RKO (cell line): ENCODE measurements around the gene CFAP20DC.
"Not testable (repeated sequence)": the region's sequence is repeated elsewhere in the genome, so short reads cannot be mapped to it uniquely, and the experiment has no call there.

ENCODE experiments used
- DNase-seq: peaks from one replicate; pipeline ENCODE4 v3.0.0-alpha.2; 2016; ENCODE audit warnings: low spot score

The CFAP20DC gene

DNA sequence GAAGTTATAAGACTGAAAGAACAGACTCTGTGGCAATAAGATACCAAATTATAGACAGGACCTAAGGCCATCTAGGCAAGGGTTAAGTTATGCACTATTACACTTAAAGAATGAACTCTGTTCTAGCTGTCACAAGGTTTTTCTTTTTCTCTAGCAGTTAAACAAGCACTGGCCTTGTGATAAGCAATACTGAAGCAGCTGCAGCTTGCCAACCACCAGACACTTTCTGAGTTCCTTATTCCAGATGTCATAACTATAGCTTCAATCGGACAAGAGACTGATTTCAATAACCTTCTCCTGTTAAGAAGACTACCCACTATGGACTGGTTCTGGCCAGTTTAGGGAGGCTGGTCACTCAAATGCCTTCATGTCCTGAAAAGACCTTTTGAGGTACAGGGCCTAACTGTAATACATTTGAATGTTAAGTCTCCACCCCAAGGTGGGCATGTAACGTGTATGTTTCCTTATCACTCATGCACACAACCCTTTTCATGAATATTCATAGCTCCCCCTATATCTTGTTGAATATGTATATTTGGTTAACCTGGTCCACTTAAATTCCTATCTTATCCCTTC, 85.8 kb downstream of the CFAP20DC start:
- no peak for DNase-seq

DNA sequence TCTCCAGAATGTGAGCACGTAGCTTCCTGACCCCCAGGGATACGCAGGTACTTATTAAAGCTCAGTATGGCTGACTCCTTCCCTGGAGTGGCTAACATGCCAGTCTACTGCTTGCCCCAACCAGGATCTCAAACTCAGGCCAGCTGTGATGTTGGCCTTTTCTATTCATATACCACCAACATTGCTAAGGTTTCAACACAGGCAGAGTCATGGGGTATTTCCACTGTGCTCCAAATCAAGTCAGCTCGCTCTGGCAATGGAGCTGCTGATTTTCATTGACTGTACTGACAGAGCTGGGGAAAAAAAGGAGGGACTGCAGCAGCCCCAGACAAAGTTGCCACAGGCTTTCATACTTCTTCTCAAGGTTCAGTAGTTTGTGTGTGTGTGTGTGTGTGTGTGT, 87.0 kb downstream of the CFAP20DC start:
- DNase-seq, result no peak

DNA sequence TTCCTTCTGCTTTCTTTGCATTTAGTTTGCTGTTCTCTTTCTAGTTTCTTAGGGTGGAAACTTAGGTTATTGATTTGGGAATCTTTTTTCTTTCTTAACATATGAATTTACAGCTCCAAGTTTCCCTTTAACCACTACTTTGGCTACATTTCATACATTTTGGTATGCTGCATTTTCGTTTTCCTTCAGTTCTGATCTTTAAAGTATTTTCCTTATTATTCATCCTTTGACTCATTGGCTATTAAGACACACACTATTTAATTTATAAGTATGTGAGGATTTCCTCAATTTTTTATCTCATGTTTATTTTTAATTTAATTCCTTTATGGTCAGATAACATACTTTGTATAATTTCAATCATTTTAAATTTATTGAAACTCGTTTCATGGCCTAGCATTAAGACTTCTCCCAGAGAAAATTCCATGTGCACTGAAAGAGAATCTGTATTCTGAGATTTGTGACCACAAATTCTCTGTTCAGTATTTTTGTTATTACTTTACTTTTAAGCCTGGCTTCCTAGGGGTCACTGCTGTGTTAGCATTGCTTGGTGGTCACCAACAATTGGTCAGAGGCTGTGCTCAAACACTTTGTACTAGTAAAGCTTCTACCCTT, 87.7 kb downstream of the CFAP20DC start:
- DNase-seq, result no peak

DNA sequence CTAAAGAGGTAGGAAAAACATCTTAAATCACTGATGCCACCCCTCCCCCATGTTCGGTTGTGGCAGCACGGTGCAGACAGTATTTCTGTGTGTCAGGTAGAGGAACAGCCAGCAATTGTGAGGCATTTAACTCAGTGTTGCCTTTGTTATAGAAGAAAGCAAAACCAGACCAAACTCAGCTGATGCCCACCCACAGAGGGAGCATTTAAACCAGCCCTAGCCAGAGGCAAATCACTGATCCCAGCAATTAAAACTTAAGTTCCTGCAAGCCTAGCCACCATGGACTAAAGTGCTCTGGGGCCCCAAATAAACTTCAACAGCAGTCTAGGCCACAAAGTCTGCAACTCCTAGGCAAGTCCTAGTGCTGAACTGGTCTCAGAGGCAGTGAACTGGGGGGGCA, 94.5 kb downstream of the CFAP20DC start:
- no peak for DNase-seq

DNA sequence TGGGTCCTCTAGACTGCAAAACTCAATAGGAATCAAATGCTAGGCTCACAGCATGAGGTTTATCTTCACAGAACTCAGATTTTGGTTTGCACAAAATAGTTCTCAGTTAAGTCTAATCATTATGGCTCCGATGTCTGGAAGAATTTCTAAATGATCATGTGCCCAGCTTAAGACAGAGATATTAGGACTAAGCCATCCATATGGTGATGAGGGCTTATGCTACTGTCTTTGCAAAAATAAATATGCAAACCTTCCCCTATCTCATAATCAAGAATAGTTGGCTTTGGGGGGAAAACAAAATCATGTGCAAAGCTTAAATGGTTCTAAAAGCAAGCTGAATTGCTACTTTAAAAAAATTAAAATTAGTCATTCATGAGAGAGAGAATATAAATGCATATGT, 96.5 kb downstream of the CFAP20DC start:
- no peak for DNase-seq

DNA sequence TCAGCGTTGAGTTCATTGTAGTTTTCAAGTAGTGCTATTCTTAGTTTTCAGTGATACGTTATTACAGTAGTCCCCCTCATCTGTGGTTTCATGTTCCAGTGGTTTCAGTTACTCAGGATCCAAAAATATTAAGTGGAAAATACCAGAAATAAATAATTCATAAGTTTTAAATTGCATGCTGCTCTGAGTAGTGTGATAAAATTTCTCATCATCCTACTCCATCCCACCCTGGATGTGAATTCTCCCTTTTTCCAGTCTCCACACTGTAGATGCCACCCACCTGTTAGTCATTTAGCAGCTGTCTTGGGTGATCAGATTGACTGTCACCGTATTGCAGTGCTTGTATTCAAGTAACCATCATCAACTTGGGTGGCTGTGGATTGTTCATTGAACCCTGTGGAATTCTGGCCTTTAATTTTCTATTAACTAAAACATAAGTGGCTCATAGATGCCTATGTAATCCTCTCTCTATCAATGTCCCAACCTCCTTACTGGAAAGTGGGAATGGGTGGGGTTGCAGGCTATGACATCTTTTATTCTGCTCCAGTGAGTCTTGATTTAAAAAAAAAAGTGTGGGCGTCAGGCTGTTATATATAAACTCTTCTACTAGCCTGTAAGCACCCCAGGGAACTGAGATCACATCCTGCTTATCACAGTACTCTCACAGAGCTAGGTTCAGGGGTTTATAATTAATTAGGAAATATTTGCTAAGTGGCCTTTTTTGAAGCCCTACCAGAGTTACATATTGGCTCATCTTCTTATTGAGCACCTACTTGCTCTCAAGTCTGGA, 97.5 kb downstream of the CFAP20DC start:
- DNase-seq, result no peak

DNA sequence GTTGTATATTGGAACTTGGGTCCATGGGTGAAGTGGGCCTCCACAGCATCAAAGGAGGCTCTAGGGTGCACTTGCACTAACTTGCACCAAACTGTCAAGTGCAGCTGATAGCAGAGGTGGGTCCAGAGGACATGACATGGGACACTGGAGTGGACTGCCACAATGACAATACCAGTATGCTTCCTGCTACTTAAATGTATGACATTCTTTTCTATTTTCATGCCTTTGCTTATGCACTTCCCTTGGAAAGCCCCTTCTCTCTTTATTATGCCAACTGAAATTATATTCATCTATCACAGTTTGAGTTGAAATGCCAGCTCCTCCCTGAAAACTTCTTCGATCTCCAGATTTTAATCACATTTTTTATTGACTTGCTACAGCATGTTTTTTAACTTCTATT, 101.8 kb downstream of the CFAP20DC start:
- DNase-seq, result no peak

DNA sequence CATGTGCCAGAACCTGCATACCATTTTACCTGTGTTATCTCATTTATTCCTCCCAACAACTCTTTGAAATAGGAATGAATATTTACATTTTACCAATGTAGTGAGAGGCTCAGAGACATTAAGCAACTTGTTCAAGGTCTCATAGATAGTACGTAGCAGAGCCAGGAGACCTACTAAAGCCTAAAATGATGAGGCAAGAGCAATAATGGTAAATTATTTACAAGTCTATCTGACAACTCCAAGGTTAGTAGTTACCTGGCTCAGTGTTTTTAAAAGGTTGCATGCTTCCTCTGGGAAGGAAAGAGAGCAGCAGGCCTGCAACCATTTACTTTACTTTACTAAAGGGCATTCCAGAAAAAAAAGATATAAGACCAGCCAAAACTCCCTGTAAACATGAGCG, 103.0 kb downstream of the CFAP20DC start:
- DNase-seq, result no peak

DNA sequence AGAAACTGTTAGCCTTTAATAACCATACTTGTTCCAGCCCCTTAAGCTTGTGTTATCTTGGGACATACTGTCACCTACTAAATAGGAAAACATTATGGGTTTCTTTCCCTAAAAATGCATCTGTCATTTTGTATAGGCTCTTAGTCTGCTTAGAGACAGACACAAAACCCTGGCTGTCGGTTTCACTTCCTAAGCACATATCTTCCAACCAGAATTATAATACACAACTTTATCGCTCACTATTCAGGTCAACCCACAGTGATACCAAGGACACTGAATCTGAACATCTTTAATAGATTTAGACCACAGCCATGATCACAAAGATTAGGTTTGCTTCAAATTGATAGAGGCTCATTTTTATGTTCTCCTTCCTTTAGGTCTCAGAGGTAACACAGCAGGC, 111.8 kb downstream of the CFAP20DC start:
- DNase-seq, result no peak

DNA sequence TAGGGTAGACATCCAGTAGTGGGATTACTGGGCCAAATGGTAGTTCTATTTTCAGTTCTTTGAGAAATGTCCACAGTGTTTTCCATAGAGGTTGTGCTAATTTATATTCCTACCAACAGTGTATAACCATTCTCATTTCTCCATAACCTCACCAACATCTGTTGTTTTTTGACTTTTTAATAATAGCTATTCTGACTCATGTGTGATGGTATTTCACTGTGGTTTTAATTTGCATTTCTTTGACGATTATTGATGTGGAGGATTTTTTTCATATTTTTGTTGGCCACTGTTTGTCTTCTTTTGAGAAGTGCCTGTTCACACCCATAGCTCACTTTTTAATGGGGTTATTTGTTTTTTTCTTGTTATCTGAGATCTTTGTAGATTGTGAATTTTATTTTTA, 125.2 kb downstream of the CFAP20DC start:
- no peak for DNase-seq

DNA sequence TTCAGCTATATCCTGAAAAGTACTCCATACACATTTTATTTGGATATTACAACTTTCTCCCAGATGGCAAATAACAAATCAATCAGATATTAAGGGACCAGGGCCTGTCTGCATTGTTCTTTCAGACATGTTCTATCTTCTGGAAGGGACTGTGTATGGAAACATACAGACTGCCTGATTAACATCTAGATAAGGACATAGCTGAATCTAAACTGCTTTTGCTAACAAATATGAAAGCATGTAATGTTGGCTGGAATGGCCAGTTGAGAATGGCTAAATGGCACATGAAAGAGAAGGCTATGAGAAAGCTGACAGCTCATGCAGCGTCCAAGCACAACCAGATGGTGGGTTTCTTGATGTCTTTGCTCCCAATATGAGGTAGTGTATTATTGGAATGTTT, 149.4 kb downstream of the CFAP20DC start:
- no peak for DNase-seq

DNA sequence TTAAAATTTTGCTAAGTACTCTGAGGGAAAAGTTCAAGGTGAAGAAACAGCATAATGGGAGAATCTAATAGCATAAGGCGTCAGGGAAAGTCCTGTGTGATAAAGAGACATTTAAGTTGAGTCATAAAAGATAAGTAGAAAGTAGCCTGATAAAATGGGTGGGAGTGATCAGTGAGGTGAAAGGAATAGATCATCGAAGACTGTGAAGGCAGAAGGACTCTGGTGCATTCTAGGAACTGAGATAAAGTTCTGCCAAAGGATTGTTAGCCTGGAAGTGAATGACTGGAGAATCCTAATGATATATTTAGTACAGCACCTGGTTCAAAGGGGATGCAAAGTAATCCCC, 149.9 kb downstream of the CFAP20DC start:
- DNase-seq, result no peak

DNA sequence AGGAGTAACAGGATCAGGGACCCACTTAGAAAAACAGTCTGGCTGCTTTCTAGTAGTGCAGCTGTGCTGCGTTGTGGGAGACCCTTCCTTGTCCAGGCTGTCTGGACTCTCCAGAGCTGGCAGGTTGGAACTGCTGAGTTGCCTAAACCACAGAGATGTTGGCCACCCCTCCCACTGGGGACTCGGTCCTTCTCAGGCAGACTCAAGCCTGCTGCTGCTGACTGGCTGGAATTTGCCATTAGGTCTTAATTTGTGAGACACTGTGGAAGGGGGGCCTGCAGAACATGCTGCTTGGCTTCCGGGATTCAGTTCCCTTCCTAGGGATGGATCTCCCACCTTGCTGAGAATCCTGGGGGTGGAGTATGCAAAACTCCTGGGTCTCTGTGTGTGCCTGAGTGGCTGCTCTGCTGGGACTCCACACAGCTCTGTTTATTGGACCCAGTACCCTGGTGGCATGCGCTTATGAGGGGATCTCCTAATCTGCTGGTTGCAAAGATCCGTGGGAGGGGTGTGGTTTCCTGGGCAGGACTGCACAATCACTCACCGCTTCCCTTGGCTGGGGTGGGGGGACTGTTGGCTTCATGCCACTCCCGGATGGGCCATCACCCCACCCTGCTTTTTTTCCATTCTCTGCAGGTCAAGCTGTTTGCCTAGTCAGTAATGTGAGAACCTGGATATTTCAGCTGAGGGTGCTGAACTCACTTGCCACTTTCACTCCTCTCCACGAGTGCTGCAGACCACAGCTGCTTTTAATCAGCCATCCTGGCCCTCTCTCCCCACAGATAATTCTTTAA, 150.5 kb downstream of the CFAP20DC start:
- no peak for DNase-seq

DNA sequence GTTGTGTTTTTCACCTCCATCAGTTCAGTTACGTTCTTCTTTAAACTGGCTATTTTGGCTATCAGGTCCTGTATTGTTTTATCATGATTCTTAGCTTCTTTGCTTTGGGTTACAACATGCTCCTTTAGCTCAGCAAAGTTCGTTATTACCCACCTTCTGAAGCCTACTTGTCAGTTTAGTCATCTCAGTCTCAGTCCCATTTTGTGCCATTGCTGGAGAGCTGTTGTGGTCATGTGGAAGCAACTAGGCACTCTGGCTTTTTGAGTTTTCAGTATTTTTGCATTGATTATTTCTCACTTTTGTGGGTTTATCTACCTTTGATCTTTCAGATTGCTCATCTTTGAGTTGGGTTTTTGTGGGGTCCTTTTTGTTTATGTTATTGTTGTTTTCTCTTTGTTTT, 151.3 kb downstream of the CFAP20DC start:
- DNase-seq, result no peak

DNA sequence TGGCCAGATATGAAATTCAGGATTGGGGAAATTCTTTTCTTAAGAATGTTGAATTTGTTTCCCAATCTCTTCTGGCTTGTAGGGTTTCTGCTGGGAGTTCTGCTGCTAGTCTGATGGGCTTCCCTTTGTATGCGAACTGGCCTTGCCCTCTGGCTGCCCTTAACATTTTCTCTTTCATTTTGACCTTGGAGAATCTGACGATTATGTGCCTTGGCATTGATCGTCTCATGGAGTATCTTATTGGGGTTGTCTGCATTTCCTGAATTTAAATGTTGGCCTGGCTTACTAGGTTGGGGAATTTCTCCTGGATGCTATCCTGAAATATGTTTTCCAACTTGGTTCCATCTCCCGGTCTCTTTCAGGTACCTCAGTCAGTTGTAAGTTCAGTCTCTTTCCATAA, 152.2 kb downstream of the CFAP20DC start:
- DNase-seq, result no peak

DNA sequence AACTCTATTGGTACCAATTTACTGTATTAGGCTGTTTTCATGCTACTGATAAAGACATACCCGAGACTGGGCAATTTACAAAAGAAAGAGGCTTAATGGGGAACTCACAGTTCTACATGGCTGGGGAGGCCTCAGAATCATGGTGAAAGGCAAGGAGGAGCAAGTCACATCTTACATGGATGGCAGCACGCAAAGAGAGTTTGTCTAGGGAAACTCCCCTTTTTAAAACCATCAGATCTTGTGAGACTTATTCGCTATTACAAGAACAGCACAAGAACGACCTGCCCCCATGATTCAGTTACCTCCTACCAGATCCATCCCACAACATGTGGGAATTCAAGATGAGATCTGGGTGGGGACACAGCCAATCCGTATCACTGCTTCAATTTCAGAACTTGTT, 154.1 kb downstream of the CFAP20DC start:
- not testable (repeated sequence) for DNase-seq

DNA sequence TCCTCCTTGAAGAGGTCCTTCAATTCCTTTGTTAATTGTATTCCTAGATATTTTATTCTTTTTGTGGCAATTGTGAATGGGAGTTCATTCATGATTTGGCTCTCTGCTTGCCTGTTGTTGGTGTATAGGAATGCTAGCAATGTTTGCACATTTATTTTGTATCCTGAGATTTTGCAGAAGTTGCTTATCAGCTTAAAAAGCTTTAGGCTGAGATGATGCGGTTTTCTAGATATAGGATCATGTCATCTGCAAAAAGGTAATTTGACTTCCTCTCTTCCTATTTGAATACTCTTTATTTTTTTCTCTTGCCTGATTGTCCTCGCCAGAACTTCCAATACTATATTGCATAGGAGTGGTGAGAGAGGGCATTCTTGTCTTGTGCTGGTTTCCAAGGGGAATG, 157.3 kb downstream of the CFAP20DC start:
- not testable (repeated sequence) for DNase-seq

DNA sequence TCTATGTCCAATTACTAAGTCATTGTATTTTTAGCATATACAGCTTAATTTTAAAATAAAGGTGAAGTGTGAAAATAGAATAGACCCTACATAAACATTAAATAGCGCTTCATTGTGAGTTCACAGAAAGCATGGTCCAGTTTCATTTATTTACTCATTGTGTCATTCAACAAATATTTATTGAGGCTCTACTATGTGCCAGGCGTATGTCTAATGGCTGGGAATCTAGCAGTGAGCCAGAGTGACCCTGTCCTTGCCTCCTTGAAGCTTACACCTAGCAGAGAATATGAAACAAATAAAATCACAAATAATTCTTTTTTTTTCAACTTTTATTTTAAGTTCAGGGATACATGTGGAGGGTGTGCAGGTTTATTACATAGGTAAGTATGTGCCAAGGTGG, 161.7 kb downstream of the CFAP20DC start:
- no peak for DNase-seq

DNA sequence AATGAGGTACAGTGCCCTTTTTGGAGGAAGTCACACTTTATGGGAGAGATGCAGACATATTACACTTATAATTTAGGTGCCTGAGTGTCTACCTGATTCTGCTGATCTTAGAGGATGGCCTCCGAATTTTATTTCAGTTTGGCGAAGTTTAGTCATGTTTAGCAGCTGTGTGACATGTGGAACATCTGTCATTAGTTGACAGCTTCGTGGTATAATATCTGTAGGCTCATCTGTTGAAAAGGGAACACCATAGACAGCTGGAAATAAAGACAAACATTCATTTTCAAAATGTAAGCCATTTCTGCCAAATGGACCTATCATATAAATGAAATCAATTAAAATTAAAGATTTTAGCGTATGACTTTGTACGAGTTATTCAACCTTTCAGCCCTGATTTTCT, 165.4 kb downstream of the CFAP20DC start:
- DNase-seq, result no peak

DNA sequence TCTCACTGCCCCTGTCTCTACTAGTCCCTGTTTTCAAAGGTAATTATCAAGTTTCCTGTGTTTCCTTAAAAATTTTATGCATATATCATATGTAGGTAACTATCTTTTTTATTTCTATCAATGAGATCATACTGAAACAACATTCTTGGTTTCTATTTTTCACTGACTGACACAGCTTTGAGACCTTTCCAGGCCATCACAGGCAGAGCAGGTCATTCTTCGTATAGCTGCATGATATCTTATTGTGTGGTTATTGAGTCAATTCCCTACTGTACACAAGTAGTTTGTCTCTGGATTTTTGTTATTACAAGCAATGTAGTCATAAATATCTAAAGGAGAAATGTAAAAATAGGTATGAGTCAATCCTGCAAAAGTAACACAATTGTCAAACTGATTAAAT, 169.6 kb downstream of the CFAP20DC start:
- no peak for DNase-seq

DNA sequence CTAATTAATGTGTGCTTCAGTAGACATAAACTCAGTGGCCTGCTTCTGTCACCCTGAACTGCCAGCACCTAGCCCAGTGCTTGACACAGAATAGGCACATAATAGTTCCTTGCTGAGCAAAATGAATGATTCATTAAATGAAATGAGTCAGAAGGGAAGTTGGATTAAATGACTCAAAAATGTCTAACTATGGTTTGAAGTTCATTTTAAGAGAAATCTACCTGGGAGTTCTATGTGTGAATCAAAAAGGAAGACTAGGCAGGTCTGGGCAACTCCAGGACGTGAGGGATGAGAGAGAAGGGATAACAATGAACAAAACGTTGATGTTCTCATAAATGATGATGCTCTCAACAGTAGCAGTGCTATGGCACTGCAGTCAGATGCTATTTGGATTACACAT, 175.0 kb downstream of the CFAP20DC start:
- peak; percentile 73 for DNase-seq

DNA sequence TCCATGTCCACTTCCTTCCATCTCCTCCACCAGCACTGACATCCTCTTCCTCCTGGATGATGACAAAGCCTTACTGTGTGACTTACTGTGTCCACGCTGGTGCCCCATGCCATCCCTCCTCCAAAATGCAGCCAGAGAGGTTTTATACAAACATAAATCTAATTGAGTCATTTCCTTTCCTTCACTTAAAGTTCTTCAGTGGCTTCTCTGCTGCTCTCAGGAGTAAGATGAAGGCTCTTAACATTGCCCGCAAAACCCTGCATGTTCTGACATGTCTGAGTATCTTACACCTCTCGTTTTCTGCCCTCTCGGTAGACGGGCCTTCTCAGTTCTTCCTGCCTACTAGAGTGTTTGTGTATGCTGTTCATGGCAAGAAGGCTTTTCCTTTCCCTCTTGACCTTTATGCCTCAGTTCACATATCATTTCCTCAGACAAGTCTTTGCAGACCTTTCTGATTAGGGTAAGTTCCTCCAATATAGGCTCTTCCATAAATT, 175.5 kb downstream of the CFAP20DC start:
- no peak for DNase-seq
